GM21737 (cell line): ENCODE data around the gene TRIP13.
"Not testable (repeated sequence)": the region's sequence is repeated elsewhere in the genome, so short reads cannot be mapped to it uniquely, and the experiment has no call there.

ENCODE experiments used
- ATAC-seq: cut with Tn5 transposase; IDR thresholded peaks from one replicate; pipeline ENCODE4 v1.9.1; 2021; ENCODE audit warnings: mild to moderate bottlenecking, moderate library complexity; ENCODE audit not compliant: unreplicated experiment

TRIP13 gene

GRCh38 chr5:889075-889710 is 3.5 kb upstream of the TRIP13 start:
- ATAC-seq = no peak

DNA sequence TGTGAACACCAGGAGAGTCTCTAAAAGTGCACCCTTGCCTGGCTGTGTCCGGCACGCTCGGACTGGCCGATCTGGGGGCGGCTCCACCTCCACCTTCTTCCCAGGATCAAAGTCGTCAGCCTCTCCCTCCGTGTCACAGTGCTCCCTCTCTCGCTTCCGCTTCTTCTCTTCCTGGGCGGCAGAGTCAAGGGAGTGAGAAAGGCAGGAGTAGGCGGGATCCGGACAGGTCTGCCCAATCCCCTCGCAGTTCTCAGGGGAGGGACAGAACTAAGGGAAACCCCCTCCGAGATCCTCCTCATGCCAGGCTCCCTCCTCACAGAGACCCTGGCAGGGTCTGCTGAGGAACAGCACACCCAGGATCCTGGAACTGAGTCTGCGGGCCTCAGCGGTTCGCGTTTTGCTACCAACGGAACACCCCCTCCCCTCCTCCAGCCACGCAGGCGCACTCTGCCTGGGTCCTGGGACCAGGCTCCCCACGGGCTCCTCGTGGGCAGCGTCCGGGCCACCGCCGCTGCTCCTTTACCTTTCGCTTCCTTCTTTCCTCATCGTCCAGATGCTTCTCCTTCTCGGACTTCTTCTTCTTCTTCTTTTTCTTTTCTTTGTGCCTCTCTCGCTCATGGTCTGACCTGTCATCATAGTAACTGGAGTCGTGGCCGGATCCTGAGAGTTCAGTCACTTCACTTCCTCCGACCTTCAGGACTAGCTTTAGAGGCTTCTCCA is 1.4 kb upstream of the TRIP13 start:
- no peak for ATAC-seq

- no peak for ATAC-seq
These were observed 769 bp upstream of the TRIP13 start for GRCh38 chr5:891837-892393.

GRCh38 chr5:893137-893506 is 438 bp downstream of the TRIP13 start:
- ATAC-seq = peak; percentile 11

DNA sequence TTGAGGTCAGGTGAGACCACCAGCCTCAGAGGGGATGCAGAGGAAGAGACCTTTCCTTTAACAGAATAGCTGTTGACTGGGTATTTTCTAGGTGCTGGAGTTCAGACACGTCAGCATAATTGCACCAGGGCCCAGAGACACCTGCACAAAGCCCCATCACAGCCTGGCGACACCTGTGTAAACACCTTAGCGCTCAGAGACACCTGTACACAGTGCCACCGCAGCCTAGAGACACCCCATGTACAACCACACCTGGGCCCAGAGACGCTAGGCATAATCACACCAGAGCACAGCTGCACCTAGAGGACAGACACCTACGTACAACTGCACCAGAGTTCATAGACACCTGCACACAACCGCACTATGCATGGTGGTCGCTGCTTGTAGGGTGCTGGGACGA is 1.0 kb downstream of the TRIP13 start:
- no peak for ATAC-seq

DNA sequence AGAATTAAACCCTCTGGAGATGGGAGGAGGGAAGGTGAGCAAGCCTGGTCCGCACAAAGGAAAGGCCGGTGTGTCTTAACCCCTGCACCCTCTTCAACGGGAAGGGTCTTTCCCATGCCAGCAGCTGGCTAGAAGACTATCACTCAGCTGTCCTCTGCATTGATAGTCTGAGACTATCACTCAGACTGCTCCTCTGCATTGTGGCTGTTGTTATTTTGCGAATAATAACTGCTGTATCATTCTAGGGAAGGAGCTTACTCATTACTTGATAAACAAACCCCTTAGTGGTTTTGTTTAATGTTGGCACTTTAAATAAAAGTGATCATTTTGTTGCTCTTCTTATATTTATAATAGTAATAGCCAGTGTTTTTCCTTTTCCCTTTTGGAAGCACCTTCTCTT is 8.1 kb downstream of the TRIP13 start:
- ATAC-seq = no peak

DNA sequence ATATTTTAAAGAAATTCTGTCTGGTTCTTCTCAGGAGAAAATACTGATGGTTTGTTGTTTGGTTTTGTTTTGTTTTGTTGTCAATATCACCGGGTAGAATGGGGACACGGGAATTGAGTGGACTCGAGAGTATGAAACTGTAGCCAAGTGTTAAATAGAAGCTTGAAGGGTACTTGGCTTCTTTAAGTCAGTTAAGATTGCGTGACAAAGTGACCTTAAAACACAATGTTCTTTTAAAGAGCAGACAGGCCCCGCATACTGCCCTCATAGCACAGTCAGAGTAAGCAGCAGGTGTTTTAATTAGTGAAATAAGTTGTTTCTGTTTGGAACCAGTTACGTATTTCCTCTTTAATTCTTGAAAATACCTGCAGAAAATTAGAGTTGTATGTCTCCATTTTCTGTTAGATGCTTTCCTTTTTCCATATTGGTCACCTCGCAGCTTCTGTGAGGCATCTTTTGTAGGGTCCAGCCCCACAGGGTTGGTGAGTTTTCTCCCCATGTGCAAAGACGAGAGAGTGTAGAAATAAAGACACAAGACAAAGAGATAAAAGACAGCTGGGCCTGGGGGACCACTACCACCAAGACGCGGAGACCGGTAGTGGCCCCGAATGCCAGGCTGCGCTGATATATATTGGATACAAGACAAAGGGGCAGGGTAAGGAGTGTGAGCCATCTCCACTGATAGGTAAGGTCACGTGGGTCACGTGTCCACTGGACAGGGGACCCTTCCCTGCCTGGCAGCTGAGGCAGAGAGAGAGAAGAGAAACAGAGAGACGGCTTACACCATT is 9.6 kb downstream of the TRIP13 start:
- no peak for ATAC-seq

DNA sequence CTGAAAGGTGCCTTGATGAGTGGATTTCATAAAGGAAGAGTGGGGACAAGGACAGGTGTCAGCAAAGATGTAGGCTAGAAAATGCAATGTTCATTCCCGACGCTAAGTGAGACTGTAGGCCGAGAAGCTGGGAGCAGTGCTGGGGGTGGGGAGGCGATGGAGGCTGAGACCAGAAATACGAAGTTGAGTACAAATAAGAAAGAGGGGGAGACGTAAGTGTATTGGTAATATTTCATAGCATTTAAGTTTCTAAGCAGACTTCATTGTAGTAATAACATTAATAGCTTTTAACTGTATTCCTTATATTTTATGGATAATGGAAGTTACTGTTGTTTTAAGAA is 11.0 kb downstream of the TRIP13 start:
- no peak for ATAC-seq

GRCh38 chr5:905139-905642 is 12.5 kb downstream of the TRIP13 start:
- ATAC-seq = no peak

GRCh38 chr5:907366-907910 is 14.8 kb downstream of the TRIP13 start:
- ATAC-seq = no peak

DNA sequence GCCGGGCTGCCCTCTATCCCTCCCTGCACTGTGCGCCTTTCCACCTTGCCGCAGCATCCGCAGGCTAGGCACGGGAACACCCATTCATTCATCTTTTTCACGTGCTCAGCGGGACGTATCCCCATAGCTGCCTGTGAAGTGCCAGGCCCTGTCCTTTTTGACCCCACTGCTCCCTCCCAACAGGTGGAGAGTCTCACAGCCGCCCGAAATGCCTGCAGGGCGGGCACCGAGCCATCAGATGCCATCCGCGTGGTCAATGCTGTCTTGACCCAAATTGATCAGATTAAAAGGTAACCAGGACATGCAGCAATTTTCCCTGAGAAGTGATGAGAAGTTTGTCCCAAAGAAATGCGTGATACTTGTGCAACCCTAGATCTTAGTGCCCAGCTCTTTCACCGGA is 15.5 kb downstream of the TRIP13 start:
- ATAC-seq = no peak

- ATAC-seq = no peak
These were observed 16.4 kb downstream of the TRIP13 start for GRCh38 chr5:909086-909485.

- ATAC-seq = no peak
These were observed 17.5 kb downstream of the TRIP13 start for GRCh38 chr5:909994-910768.

GRCh38 chr5:910769-911160 is 18.1 kb downstream of the TRIP13 start:
- no peak for ATAC-seq

GRCh38 chr5:911601-912000 is 18.9 kb downstream of the TRIP13 start:
- ATAC-seq = no peak

DNA sequence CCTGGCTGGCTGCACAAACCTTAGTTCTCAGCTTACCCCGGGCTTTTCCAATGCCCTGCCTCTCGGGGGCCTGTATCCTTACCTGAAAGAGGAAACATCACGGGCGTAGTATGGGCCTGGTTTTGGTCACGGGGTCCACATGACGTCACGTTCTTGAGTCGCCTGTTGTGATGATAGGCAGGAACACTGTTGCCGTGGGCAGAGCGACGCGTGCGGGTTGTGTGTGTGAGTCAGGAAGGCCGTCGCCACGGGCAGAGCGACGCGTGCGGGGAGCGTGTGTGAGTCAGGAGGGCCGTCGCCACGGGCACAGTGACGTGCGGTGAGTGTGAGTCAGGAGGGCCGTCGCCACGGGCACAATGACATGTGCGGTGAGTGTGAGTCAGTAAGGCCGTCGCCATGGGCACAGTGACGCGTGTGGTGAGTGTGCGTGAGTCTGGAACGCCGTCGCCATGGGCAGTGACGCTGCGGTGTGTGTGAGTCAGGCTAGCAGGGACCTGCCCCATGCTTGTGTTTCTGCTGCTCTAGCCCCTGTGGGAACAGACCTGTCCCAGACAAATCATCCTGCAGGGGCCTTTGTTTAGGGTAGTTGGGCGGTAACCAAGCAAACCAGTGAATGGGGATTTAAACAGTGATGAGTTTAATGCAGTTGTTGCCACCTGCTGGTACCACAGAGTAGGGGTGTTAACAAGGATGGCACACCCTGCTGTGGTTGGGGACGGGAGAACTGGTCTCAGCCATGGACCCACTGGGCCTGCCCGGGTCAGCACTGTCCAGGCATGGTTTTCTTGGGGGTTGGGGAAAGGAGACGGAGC is 19.8 kb downstream of the TRIP13 start:
- no peak for ATAC-seq

- ATAC-seq = no peak
These were observed 21.5 kb downstream of the TRIP13 start for GRCh38 chr5:914174-914573.

DNA sequence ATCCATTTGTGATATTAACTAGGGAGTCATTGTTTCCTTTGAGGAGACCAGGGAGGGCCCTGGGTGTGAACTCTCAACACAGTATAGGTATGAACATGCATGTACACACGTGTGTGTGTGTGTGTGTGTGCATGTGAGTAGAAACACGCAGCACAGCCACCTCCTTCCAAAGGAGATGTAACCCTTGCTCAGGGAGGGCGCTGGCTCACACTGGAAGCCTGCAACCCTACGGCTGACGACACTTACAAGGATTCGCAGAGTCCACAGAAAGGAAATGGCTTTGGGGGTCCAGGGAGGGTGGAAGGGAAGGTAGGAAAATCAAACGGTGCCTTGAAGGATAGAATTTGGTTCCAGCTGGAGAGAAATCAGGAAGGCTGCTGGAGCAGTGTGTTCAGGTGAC is 21.9 kb downstream of the TRIP13 start:
- no peak for ATAC-seq

DNA sequence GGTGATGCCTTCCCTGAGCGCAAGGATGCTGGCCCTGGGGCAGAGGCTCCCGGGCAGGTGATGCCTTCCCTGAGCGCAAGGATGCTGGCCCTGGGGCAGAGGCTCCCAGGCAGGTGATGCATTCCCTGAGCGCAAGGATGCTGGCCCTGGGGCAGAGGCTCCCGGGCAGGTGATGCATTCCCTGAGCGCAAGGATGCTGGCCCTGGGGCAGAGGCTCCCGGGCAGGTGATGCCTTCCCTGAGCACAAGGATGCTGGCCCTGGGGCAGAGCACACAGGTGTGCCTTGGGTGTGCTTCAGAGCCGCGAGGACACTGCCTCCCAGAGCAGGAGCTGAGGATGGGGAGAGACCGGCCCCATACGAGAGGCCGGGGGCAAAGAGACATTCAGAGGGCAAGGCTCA is 22.7 kb downstream of the TRIP13 start:
- ATAC-seq = not testable (repeated sequence)

GRCh38 chr5:915946-916345 is 23.3 kb downstream of the TRIP13 start:
- ATAC-seq = no peak
